Measurements from ENCODE around the gene ANKRD60. TPM values are rescaled to one million over a fixed set of nuclear protein-coding genes. Genes with fewer than 3 reads are reported as not detected.

ANKRD60 gene
- polyA plus RNA-seq, 1 donor, result not detected

- no peak for DNase-seq (ENCODE audit: low read depth)
These were observed 16.9 kb upstream of the ANKRD60 start for GRCh38 chr20:58245181-58245891.

- DNase-seq (ENCODE audit: low read depth), result no peak
These were observed 16.1 kb upstream of the ANKRD60 start for GRCh38 chr20:58244517-58245030.

- DNase-seq (ENCODE audit: low read depth), result no peak
These were observed 15.4 kb upstream of the ANKRD60 start for GRCh38 chr20:58243653-58244410.

- no peak for DNase-seq (ENCODE audit: low read depth)
These were observed 14.4 kb upstream of the ANKRD60 start for GRCh38 chr20:58242824-58243223.

- no peak for DNase-seq (ENCODE audit: low read depth)
These were observed 13.5 kb upstream of the ANKRD60 start for GRCh38 chr20:58241766-58242465.

- DNase-seq (ENCODE audit: low read depth), result no peak
These were observed 12.0 kb upstream of the ANKRD60 start for GRCh38 chr20:58240471-58240870.

- no peak for DNase-seq (ENCODE audit: low read depth)
These were observed 10.8 kb upstream of the ANKRD60 start for GRCh38 chr20:58239216-58239615.

- no peak for DNase-seq (ENCODE audit: low read depth)
These were observed 10.0 kb upstream of the ANKRD60 start for GRCh38 chr20:58238490-58238889.

GRCh38 chr20:58237318-58238132 lies 9.1 kb upstream of the ANKRD60 start:
- DNase-seq (ENCODE audit: low read depth), result no peak

- DNase-seq (ENCODE audit: low read depth), result no peak
These were observed 8.3 kb upstream of the ANKRD60 start for GRCh38 chr20:58236612-58237317.

- DNase-seq (ENCODE audit: low read depth), result no peak
These were observed 6.6 kb upstream of the ANKRD60 start for GRCh38 chr20:58235010-58235409.

GRCh38 chr20:58233881-58234528 lies 5.6 kb upstream of the ANKRD60 start:
- DNase-seq (ENCODE audit: low read depth), result no peak

GRCh38 chr20:58233393-58233792 lies 4.9 kb upstream of the ANKRD60 start:
- no peak for DNase-seq (ENCODE audit: low read depth)

- DNase-seq (ENCODE audit: low read depth), result no peak
These were observed 3.2 kb upstream of the ANKRD60 start for GRCh38 chr20:58231683-58232082.

GRCh38 chr20:58229198-58229798 lies 845 bp upstream of the ANKRD60 start:
- DNase-seq (ENCODE audit: low read depth), result no peak

GRCh38 chr20:58228103-58228483 lies 360 bp downstream of the ANKRD60 start:
- no peak for DNase-seq (ENCODE audit: low read depth)

GRCh38 chr20:58227391-58228102 lies 906 bp downstream of the ANKRD60 start:
- DNase-seq (ENCODE audit: low read depth), result no peak

GRCh38 chr20:58225452-58226200 lies 2.8 kb downstream of the ANKRD60 start:
- DNase-seq (ENCODE audit: low read depth), result no peak

GRCh38 chr20:58224974-58225373 lies 3.5 kb downstream of the ANKRD60 start:
- no peak for DNase-seq (ENCODE audit: low read depth)
